MCF 10A (cell line): ENCODE results near the gene MYMK. TPM values are rescaled to one million over a fixed set of nuclear protein-coding genes. Genes with fewer than 3 reads are reported as not detected.

ENCODE experiments used
- BruUV-seq: library from RNA; stranded (reverse); fragments of 400-500 nt; replicated peaks from 2 replicates; lab custom pipeline; 2021; lab: Mats Ljungman, UMichigan
- CTCF ChIA-PET: fragments of 300-600 bp; sonication (Branson Sonifier 250); formaldehyde crosslinking; extraction: SDS; loops from one replicate; lab custom pipeline; 2021; ENCODE audit warnings: antibody characterized with exemption, inconsistent platforms; lab: Yijun Ruan, JAX
- POLR2A ChIA-PET: fragments of 300-600, 350-650 bp; sonication (Branson Sonifier 250); formaldehyde crosslinking; extraction: SDS; loops from one replicate; lab custom pipeline; 2020; ENCODE audit warnings: antibody characterized with exemption, inconsistent platforms; lab: Yijun Ruan, JAX
- DNase-seq: peaks from one replicate; pipeline ENCODE4 v3.0.0-alpha.2; 2018; ENCODE audit not compliant: unreplicated experiment
- H3K27ac Mint-ChIP-seq: one replicate; pipeline ENCODE4 v1.8.0; 2022; ENCODE audit warnings: mild to moderate bottlenecking, low read depth, mixed read lengths; ENCODE audit not compliant: unreplicated experiment
- H3K27me3 Mint-ChIP-seq: one replicate; pipeline ENCODE4 v1.8.0; 2022; ENCODE audit warnings: mixed read lengths; ENCODE audit not compliant: insufficient read depth, unreplicated experiment
- H3K36me3 Mint-ChIP-seq: one replicate; pipeline ENCODE4 v1.8.0; 2022; ENCODE audit warnings: mild to moderate bottlenecking, moderate library complexity, mixed read lengths; ENCODE audit not compliant: insufficient read depth, unreplicated experiment
- H3K4me1 Mint-ChIP-seq: one replicate; pipeline ENCODE4 v1.8.0; 2022; ENCODE audit warnings: mixed read lengths; ENCODE audit not compliant: insufficient read depth, unreplicated experiment
- H3K4me3 Mint-ChIP-seq: one replicate; pipeline ENCODE4 v1.8.0; 2022; ENCODE audit warnings: mild to moderate bottlenecking, moderate library complexity, mixed read lengths; ENCODE audit not compliant: unreplicated experiment
- H3K9me3 Mint-ChIP-seq: one replicate; pipeline ENCODE4 v1.8.0; 2022; ENCODE audit warnings: mixed read lengths; ENCODE audit not compliant: unreplicated experiment
- CTCF ChIP-seq: fragments of 200-600 bp; IDR thresholded peaks from one replicate; pipeline ENCODE4 v1.8.0; 2022; ENCODE audit warnings: antibody characterized with exemption, mild to moderate bottlenecking; ENCODE audit not compliant: unreplicated experiment
- intact Hi-C: fragments of 100-400 bp; cut with micrococcal nuclease; formaldehyde crosslinking; loops from 2 replicates; pipeline ENCODE4 v1.14.1; 2022
- total RNA-seq: library from RNA; stranded (reverse); gene quantifications from 2 replicates; pipeline ENCODE4 v1.2.3, GENCODE V29; 2022

Gene MYMK
- total RNA-seq, 1 experiment from 2014 or later: not detected

- intact Hi-C loops: no loop called here
- no peaks in the 10 kb centered on the region for H3K9me3 Mint-ChIP-seq
- no peak for TF ChIP-seq CTCF
- POLR2A ChIA-PET: no interaction called here
- no peaks in the 10 kb centered on the region for H3K4me1 Mint-ChIP-seq
- H3K4me3 Mint-ChIP-seq: no peak overlapping the region
- BruUV-seq: no TSS peak
- H3K27me3 Mint-ChIP-seq: peaks cover 36% of the 10 kb centered on the region
- H3K27ac Mint-ChIP-seq: no peak overlapping the region
- no peak for DNase-seq
- H3K36me3 Mint-ChIP-seq: no peaks in the 10 kb centered on the region
- CTCF ChIA-PET: interaction anchor here (0.5 to 1.1 kb wide), 5 partner anchors 46 to 633 kb away, joined by 3 to 8 read pairs (median 3); no protein-coding TSS in a partner anchor
Measured at GRCh38 chr9:133494636-133495326, 30.0 kb downstream of the MYMK start.

DNA sequence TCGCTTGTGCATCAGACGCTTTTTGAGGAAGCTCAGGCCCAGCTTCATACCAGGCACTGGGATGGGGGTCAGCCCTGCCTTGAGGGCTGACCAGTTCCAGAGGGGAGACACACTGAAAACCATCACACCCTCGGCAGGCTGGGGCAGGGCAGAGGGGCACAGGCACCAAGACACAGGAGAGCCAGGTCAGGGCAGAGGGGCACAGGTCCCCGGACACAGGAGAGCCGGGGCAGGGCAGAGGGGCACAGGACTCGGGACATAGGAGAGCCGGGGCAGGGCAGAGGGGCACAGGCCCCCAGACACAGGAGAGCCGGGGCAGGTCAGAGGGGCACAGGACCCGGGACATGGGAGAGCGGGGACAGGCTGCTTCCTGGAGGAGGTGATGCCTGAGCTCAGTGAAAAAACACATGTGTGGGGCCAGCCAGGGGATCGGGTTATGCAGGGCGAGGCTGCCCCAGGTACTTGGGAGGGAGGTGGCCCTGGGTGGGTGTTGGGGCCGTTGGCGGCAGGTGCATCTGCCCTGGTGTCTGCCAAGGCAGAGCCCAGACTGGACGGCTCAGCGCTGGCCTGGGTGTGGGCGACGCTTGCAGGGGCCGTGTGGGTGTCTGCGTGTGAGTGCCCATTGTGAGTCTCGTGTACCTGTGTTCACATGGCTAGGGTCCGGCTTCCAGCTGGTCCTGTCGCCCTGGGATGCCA lies 30.8 kb downstream of the MYMK start:
- no peaks in the 10 kb centered on the region for H3K4me1 Mint-ChIP-seq
- no peak for DNase-seq
- H3K9me3 Mint-ChIP-seq: no peaks in the 10 kb centered on the region
- intact Hi-C loops: no loop called here
- no peak overlapping the region for H3K4me3 Mint-ChIP-seq
- CTCF ChIA-PET: interaction anchor here (0.6 to 1.1 kb wide), 4 partner anchors 22 to 469 kb away, joined by 3 read pairs; no protein-coding TSS in a partner anchor
- POLR2A ChIA-PET: no interaction called here
- BruUV-seq: no TSS peak
- no peak overlapping the region for H3K27ac Mint-ChIP-seq
- TF ChIP-seq CTCF: no peak
- peaks cover 36% of the 10 kb centered on the region for H3K27me3 Mint-ChIP-seq
- no peaks in the 10 kb centered on the region for H3K36me3 Mint-ChIP-seq

DNA sequence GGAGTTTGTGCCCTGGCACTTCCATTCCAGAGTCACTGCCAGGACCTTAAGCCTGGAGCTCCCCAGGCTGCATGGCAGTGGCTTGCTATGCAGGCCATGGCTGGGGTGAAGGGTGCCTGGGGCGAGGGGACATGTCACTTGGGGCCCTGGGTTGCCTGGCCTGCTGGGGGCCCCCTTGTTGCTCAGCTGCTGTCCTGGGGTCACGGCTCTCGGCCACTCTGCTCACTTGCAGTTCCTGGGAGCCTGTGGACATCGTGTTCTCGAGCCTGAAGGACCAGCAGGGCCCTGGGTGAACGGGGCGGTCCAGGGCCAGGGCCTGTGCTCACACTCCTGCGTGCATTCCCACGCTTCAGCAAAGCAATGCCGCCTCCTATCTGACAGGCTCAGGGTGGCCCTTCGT lies 31.3 kb downstream of the MYMK start:
- Mint-ChIP-seq H3K4me3 (no peak overlapping the region), H3K27ac (no peak overlapping the region), H3K27me3 (peaks cover 30% of the 10 kb centered on the region), H3K36me3 (no peaks in the 10 kb centered on the region), H3K9me3 (no peaks in the 10 kb centered on the region), H3K4me1 (no peaks in the 10 kb centered on the region)
- BruUV-seq: no TSS peak
- no peak for TF ChIP-seq CTCF
- intact Hi-C loops: no loop called here
- ChIA-PET POLR2A (no interaction called here), CTCF (interaction anchor here (0.7 kb wide), 1 partner anchor 21 kb away, joined by 3 read pairs; no protein-coding TSS in a partner anchor)
- no peak for DNase-seq
